ENCODE data around the gene CEP41. TPM values are rescaled to one million over a fixed set of nuclear protein-coding genes. Genes with fewer than 3 reads are reported as not detected.

Gene CEP41
- polyA plus RNA-seq, 1 donor (not counting 4 experiments of a cell fraction or from before 2014, with no cell fraction given): 13.4 TPM

- Histone ChIP-seq H3K4me1 (ENCODE audit: control insufficient read depth, extremely low read depth, insufficient read depth, low read length) (no peaks in the 10 kb centered on the region), H3K27me3 (ENCODE audit: control insufficient read depth, extremely low read depth, insufficient read depth, low read length) (no peaks in the 10 kb centered on the region), H4K20me1 (ENCODE audit: control insufficient read depth, extremely low read depth, insufficient read depth, low read length) (no peaks in the 10 kb centered on the region), H3K9me3 (ENCODE audit: control insufficient read depth, low read depth, low read length) (no peaks in the 10 kb centered on the region), H3K4me2 (ENCODE audit: control insufficient read depth, extremely low read depth, insufficient read depth, low read depth, low read length) (no peak overlapping the region), H3K4me3 (ENCODE audit: control insufficient read depth in 2 of 3, extremely low read depth in 1 of 3, insufficient read depth in 2 of 3, low read depth in 1 of 3, low read length in 3 of 3) (no peak overlapping the region), H3K27ac (ENCODE audit: control insufficient read depth, insufficient read depth, low read length) (no peak overlapping the region), H3K79me2 (ENCODE audit: control insufficient read depth, insufficient read depth, low read length) (no peaks in the 10 kb centered on the region), H3K9ac (ENCODE audit: control insufficient read depth, extremely low read depth, insufficient read depth, low read length) (no peak overlapping the region), H3K36me3 (ENCODE audit: control insufficient read depth in 2 of 2, extremely low read depth in 1 of 2, insufficient read depth in 2 of 2, low read length in 2 of 2) (no peaks in the 10 kb centered on the region), H3K9me1 (ENCODE audit: control insufficient read depth, extremely low read depth, insufficient read depth, low read length) (no peaks in the 10 kb centered on the region), H2AFZ (ENCODE audit: control insufficient read depth, low read length) (no peak overlapping the region)
- no peak for FAIRE-seq
- TF ChIP-seq CTCF (optimal IDR thresholded peaks at IDR 0.05 in 1 of 3, IDR thresholded peaks at IDR 0.05 in 1 of 3, conservative IDR thresholded peaks at IDR 0.05 in 1 of 3; ENCODE audit: extremely low read depth in 1 of 3, insufficient read depth in 2 of 3, low read length in 3 of 3): no peak
- TF ChIP-seq EZH2 (IDR thresholded peaks at IDR 0.05; ENCODE audit: low read length): no peak
- no peak for DNase-seq (ENCODE audit: low read depth, low spot score)
- dilution Hi-C loops (cut with MboI; ENCODE audit: extremely low pct_ligation_motif_present, low sequenced_read_pairs): no loop called here
Observed at GRCh38 chr7:130388671-130389070, 52.1 kb downstream of the CEP41 start.

GRCh38 chr7:130387628-130388403, 53.0 kb downstream of the CEP41 start:
- dilution Hi-C loops (cut with MboI; ENCODE audit: extremely low pct_ligation_motif_present, low sequenced_read_pairs): no loop called here
- H3K27me3 ChIP-seq (ENCODE audit: control insufficient read depth, extremely low read depth, insufficient read depth, low read length): no peaks in the 10 kb centered on the region
- H3K9me3 ChIP-seq (ENCODE audit: control insufficient read depth, low read depth, low read length): no peaks in the 10 kb centered on the region
- H3K9ac ChIP-seq (ENCODE audit: control insufficient read depth, extremely low read depth, insufficient read depth, low read length): no peak overlapping the region
- no peaks in the 10 kb centered on the region for H3K9me1 ChIP-seq (ENCODE audit: control insufficient read depth, extremely low read depth, insufficient read depth, low read length)
- DNase-seq (ENCODE audit: low read depth, low spot score) (no peak), FAIRE-seq (no peak)
- no peak overlapping the region for H3K27ac ChIP-seq (ENCODE audit: control insufficient read depth, insufficient read depth, low read length)
- no peak overlapping the region for H2AFZ ChIP-seq (ENCODE audit: control insufficient read depth, low read length)
- no peaks in the 10 kb centered on the region for H3K4me1 ChIP-seq (ENCODE audit: control insufficient read depth, extremely low read depth, insufficient read depth, low read length)
- H4K20me1 ChIP-seq (ENCODE audit: control insufficient read depth, extremely low read depth, insufficient read depth, low read length): no peaks in the 10 kb centered on the region
- H3K36me3 ChIP-seq (ENCODE audit: control insufficient read depth in 2 of 2, extremely low read depth in 1 of 2, insufficient read depth in 2 of 2, low read length in 2 of 2): no peaks in the 10 kb centered on the region
- no peaks in the 10 kb centered on the region for H3K79me2 ChIP-seq (ENCODE audit: control insufficient read depth, insufficient read depth, low read length)
- no peak for TF ChIP-seq EZH2 (IDR thresholded peaks at IDR 0.05; ENCODE audit: low read length)
- TF ChIP-seq CTCF (optimal IDR thresholded peaks at IDR 0.05 in 1 of 3, IDR thresholded peaks at IDR 0.05 in 1 of 3, conservative IDR thresholded peaks at IDR 0.05 in 1 of 3; ENCODE audit: extremely low read depth in 1 of 3, insufficient read depth in 2 of 3, low read length in 3 of 3): no peak
- no peak overlapping the region for H3K4me2 ChIP-seq (ENCODE audit: control insufficient read depth, extremely low read depth, insufficient read depth, low read depth, low read length)
- no peak overlapping the region for H3K4me3 ChIP-seq (ENCODE audit: control insufficient read depth in 2 of 3, extremely low read depth in 1 of 3, insufficient read depth in 2 of 3, low read depth in 1 of 3, low read length in 3 of 3)
